Bronchial epithelial cell (primary cell): ENCODE data around the gene PSPH. TPM values are rescaled to one million over a fixed set of nuclear protein-coding genes. Genes with fewer than 3 reads are reported as not detected.
"Not testable (repeated sequence)": the region's sequence is repeated elsewhere in the genome, so short reads cannot be mapped to it uniquely, and the experiment has no call there.

Source experiments
- DNase-seq: peaks from one replicate; pipeline ENCODE4 v3.0.0-alpha.2; 2010; ENCODE audit warnings: low read depth
- FAIRE-seq: peaks from 2 replicates; lab custom pipeline; 2011; peaks lifted over from hg19 to GRCh38; lab: Jason Lieb, UNC
- H3K27me3 ChIP-seq: 2 replicates; pipeline ENCODE4 v1.5.1; 2011; ENCODE audit warnings: low read length; ENCODE audit not compliant: control insufficient read depth, insufficient read depth
- H3K36me3 ChIP-seq: 2 replicates; pipeline ENCODE4 v1.5.1; 2011; ENCODE audit warnings: low read length; ENCODE audit not compliant: control insufficient read depth, insufficient read depth
- H3K4me3 ChIP-seq: 2 replicates; pipeline ENCODE4 v1.5.1; 2011; ENCODE audit warnings: mild to moderate bottlenecking, low read depth, low read length, control low read depth
- total RNA-seq: library from RNA; depleted of rRNA; stranded (reverse); fragments of >200 nt; gene quantifications from 2 replicates; pipeline ENCODE4 v1.2.1, GENCODE V29; 2014
- TF ChIP-seq, protein P1 (sequence below): IDR thresholded peaks from 2 replicates; pipeline ENCODE4 v1.5.1; 2011; ENCODE audit warnings: mild to moderate bottlenecking, moderate library complexity, low read length, control low read depth, inconsistent platforms; ENCODE audit not compliant: insufficient read depth, severe bottlenecking

PSPH gene
- total RNA-seq, 1 donor from 2014 or later = 162 TPM

DNA sequence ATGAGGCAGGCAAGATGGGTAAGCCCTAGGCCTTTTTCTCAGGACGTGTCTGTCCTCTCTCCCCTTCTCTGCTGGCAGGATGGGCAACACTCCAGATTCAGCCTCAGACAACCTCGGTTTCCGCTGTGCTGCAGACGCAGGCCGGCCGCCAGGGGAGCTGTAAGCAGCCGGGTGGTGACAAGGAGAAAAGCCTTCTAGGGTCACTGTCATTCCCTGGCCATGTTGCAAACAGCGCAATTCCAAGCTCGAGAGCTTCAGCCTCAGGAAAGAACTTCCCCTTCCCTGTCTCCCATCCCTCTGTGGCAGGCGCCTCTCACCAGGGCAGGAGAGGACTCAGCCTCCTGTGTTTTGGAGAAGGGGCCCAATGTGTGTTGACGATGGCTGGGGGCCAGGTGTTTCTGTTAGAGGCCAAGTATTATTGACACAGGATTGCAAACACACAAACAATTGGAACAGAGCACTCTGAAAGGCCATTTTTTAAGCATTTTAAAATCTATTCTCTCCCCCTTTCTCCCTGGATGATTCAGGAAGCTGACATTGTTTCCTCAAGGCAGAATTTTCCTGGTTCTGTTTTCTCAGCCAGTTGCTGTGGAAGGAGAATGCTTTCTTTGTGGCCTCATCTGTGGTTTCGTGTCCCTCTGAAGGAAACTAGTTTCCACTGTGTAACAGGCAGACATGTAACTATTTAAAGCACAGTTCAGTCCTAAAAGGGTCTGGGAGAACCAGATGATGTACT, 28.4 kb upstream of the PSPH start:
- Histone ChIP-seq H3K27me3 (no peaks in the 10 kb centered on the region), H3K36me3 (peaks cover 21% of the 10 kb centered on the region), H3K4me3 (no peak overlapping the region)
- DNase-seq (peak; percentile 25), FAIRE-seq (no peak)
- TF ChIP-seq, protein P1, sequence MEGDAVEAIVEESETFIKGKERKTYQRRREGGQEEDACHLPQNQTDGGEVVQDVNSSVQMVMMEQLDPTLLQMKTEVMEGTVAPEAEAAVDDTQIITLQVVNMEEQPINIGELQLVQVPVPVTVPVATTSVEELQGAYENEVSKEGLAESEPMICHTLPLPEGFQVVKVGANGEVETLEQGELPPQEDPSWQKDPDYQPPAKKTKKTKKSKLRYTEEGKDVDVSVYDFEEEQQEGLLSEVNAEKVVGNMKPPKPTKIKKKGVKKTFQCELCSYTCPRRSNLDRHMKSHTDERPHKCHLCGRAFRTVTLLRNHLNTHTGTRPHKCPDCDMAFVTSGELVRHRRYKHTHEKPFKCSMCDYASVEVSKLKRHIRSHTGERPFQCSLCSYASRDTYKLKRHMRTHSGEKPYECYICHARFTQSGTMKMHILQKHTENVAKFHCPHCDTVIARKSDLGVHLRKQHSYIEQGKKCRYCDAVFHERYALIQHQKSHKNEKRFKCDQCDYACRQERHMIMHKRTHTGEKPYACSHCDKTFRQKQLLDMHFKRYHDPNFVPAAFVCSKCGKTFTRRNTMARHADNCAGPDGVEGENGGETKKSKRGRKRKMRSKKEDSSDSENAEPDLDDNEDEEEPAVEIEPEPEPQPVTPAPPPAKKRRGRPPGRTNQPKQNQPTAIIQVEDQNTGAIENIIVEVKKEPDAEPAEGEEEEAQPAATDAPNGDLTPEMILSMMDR = peak; percentile 80

DNA sequence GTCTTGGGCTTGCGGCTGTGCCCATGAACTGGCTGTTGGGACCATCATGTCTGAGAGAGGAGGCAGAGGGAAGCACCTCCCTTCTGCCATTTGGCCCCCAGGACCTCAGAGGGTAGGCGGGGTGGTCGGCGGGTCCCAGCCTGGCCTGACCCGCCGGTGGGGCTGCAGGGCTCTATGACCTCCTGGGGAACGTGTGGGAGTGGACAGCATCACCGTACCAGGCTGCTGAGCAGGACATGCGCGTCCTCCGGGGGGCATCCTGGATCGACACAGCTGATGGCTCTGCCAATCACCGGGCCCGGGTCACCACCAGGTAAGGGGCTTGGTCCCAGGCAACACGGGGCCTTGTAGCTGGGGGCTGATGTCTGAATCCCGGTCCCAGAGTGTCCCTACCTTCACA, 27.0 kb upstream of the PSPH start:
- H3K36me3 ChIP-seq = peaks cover 24% of the 10 kb centered on the region
- TF ChIP-seq, protein P1 = no peak
- FAIRE-seq (no peak), DNase-seq (no peak)
- no peaks in the 10 kb centered on the region for H3K27me3 ChIP-seq
- no peak overlapping the region for H3K4me3 ChIP-seq

DNA sequence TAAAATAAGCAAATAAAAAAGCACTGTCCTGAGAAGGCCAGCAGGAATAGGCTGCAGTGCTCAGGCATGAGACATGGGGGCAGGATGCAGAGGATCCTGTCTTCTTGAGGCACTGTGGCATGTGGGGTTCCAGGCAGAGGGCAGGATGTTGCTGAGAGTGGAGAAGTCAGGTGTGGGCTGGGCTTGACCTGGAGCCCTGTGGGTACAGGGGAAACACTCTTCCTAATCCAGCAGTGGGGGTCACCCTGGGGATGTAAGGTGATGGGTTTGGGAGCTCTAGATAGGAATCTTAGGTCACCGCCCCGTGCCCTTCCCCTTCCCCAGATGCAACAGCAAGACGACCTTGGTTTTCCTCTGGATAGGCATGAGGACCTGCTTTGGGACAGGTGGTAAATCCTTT, 26.4 kb upstream of the PSPH start:
- TF ChIP-seq, protein P1 = no peak
- FAIRE-seq (no peak), DNase-seq (no peak)
- Histone ChIP-seq H3K27me3 (no peaks in the 10 kb centered on the region), H3K4me3 (no peak overlapping the region), H3K36me3 (peaks cover 26% of the 10 kb centered on the region)

DNA sequence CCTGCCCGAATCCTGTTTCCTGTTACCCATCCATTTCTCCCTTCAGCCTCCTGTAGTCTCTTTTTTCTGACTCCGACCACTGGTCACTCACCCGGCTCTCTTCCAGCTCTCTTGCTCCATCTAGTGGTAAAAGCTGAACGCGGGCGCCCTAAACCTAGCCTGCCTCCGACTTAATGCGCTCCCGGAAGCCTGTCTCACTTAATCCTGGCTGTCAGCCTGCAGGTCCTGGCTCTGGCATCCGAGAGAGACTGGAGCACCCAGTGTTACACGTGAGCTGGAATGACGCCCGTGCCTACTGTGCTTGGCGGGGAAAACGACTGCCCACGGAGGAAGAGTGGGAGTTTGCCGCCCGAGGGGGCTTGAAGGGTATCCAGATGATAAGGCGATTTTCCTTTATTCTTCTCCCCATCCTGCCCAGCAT, 23.1 kb upstream of the PSPH start:
- H3K4me3 ChIP-seq = no peak overlapping the region
- TF ChIP-seq, protein P1 = peak; percentile 95
- DNase-seq (peak; percentile 59), FAIRE-seq (no peak)
- no peaks in the 10 kb centered on the region for H3K27me3 ChIP-seq
- H3K36me3 ChIP-seq = peaks cover 26% of the 10 kb centered on the region

DNA sequence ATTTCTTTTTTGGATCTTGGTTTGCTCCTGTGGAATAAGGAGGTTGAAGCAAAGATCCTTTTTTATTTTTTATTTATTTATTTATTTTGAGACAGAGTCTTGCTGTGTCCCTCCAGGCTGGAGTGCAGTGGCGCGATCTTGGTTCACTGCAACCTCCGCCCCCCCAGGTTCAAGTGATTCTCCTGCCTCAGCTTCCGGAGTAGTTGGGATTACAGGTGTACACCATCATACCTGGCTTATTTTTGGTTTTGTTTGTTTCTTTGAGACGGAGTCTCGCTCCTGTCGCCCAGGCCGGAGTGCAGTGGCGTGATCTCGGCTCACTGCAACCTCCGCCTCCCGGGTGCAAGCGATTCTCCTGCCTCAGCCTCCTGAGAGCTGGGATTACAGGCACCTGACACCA, 15.1 kb upstream of the PSPH start:
- H3K36me3 ChIP-seq = peaks cover 11% of the 10 kb centered on the region
- FAIRE-seq, H3K27me3 ChIP-seq, DNase-seq, H3K4me3 ChIP-seq: not testable (repeated sequence)

DNA sequence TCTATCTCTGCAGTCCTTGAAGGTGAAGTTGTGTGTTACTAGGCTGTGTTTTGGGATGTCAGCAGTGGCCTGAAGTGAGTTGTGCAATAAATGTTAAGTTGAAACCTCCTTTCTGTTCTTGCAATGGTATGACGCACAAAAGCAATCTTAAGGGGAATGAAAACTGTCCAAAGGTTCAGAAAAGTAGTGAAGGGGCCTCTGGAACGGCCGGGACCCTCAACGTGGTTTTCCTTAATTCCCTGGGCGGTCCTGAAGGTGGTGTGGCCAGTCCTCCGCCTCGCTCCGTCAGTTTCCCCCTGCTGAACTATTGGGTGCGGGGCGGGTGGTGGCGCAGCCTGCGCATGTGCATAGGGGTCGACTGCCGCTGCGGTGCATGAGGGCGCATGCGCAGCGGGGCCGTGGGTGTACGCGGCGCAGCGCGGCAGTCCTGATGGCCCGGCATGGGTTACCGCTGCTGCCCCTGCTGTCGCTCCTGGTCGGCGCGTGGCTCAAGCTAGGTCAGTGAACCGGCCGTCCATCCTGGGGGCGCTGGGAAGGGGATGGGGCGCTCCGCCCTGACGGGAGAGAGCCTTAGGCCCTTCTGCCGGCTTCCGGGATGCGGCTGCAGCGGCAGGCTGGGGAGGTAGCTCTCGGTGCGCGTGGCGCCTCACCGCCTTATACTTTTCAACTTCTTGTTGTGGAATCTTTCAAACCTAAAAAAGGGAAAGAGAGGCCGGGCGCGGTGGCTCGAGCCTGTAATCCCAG, 12.8 kb upstream of the PSPH start, which contains the start of gene SUMF2:
TSS of gene SUMF2 (plus strand) at position 405 of the 744 bp plus-strand sequence. CDS start at position 431, 26 bp downstream.
- TF ChIP-seq, protein P1 = peak; percentile 10
- H3K36me3 ChIP-seq = peaks cover 8% of the 10 kb centered on the region
- DNase-seq = peak; percentile 74

More for the DNA sequence above, 12.8 kb upstream of the PSPH start, which contains the start of gene SUMF2:
- Histone ChIP-seq H3K27me3 (no peaks in the 10 kb centered on the region), H3K4me3 (peak within 1 kb of the TSS; percentile 72)
- no peak for FAIRE-seq
